ENCODE results near the gene CLIP2.
"Not testable (repeated sequence)": the region's sequence is repeated elsewhere in the genome, so short reads cannot be mapped to it uniquely, and the experiment has no call there.

Gene CLIP2

GRCh38 chr7:74343281-74344131 lies 54.3 kb downstream of the CLIP2 start:
- Histone ChIP-seq H3K36me3 (ENCODE audit: insufficient read depth, low read length) (peaks cover 11% of the 10 kb centered on the region; the same call in 1 of the 2 replicates), H3K27ac (ENCODE audit: low read depth, low read length) (no peak overlapping the region)
- WGBS, result 87% methylated on average over 14 of the region's 14 CpGs

GRCh38 chr7:74344132-74344496 lies 54.9 kb downstream of the CLIP2 start:
- Histone ChIP-seq H3K4me3 (ENCODE audit: low read length) (no peak overlapping the region), H3K27me3 (ENCODE audit: insufficient read depth, low read length) (no peaks in the 10 kb centered on the region), H3K4me1 (ENCODE audit: insufficient read depth, low read length) (no peaks in the 10 kb centered on the region), H3K36me3 (ENCODE audit: insufficient read depth, low read length) (peaks cover 8% of the 10 kb centered on the region; the same call in 1 of the 2 replicates), H3K27ac (ENCODE audit: low read depth, low read length) (no peak overlapping the region), H3K9ac (ENCODE audit: low read depth, low read length) (no peak overlapping the region), H3K9me3 (ENCODE audit: insufficient read depth, low read depth, low read length) (no peaks in the 10 kb centered on the region)
- 94% methylated on average over 2 of the region's 2 CpGs for WGBS

More at GRCh38 chr7:74343281-74344131, 54.3 kb downstream of the CLIP2 start:
- Histone ChIP-seq H3K9ac (ENCODE audit: low read depth, low read length) (no peak overlapping the region), H3K9me3 (ENCODE audit: insufficient read depth, low read depth, low read length) (no peaks in the 10 kb centered on the region), H3K4me3 (ENCODE audit: low read length) (no peak overlapping the region), H3K4me1 (ENCODE audit: insufficient read depth, low read length) (no peaks in the 10 kb centered on the region), H3K27me3 (ENCODE audit: insufficient read depth, low read length) (no peaks in the 10 kb centered on the region)

- 98% methylated on average over 2 of the region's 2 CpGs for WGBS
These were observed 55.6 kb downstream of the CLIP2 start for GRCh38 chr7:74344786-74345185.

GRCh38 chr7:74345970-74346369 lies 56.8 kb downstream of the CLIP2 start:
- Histone ChIP-seq H3K4me3 (ENCODE audit: low read length) (no peak overlapping the region), H3K36me3 (ENCODE audit: insufficient read depth, low read length) (peaks cover 8% of the 10 kb centered on the region; the same call in 1 of the 2 replicates), H3K27ac (ENCODE audit: low read depth, low read length) (no peak overlapping the region), H3K9ac (ENCODE audit: low read depth, low read length) (no peak overlapping the region), H3K27me3 (ENCODE audit: insufficient read depth, low read length) (no peaks in the 10 kb centered on the region), H3K4me1 (ENCODE audit: insufficient read depth, low read length) (no peaks in the 10 kb centered on the region), H3K9me3 (ENCODE audit: insufficient read depth, low read depth, low read length) (no peaks in the 10 kb centered on the region)
- whole genome bisulfite sequencing, result 93% methylated on average over 1 of the region's 2 CpGs

More at GRCh38 chr7:74344786-74345185, 55.6 kb downstream of the CLIP2 start:
- peaks cover 8% of the 10 kb centered on the region; the same call in 1 of the 2 replicates for H3K36me3 ChIP-seq (ENCODE audit: insufficient read depth, low read length)
- no peak overlapping the region for H3K27ac ChIP-seq (ENCODE audit: low read depth, low read length)
- H3K9ac ChIP-seq (ENCODE audit: low read depth, low read length), result no peak overlapping the region
- no peaks in the 10 kb centered on the region for H3K27me3 ChIP-seq (ENCODE audit: insufficient read depth, low read length)
- H3K9me3 ChIP-seq (ENCODE audit: insufficient read depth, low read depth, low read length), result no peaks in the 10 kb centered on the region
- H3K4me1 ChIP-seq (ENCODE audit: insufficient read depth, low read length), result no peaks in the 10 kb centered on the region
- no peak overlapping the region for H3K4me3 ChIP-seq (ENCODE audit: low read length)

- Histone ChIP-seq H3K9ac (ENCODE audit: low read depth, low read length) (no peak overlapping the region), H3K27ac (ENCODE audit: low read depth, low read length) (no peak overlapping the region), H3K36me3 (ENCODE audit: insufficient read depth, low read length) (peaks cover 8% of the 10 kb centered on the region; the same call in 1 of the 2 replicates), H3K4me1 (ENCODE audit: insufficient read depth, low read length) (no peaks in the 10 kb centered on the region), H3K4me3 (ENCODE audit: low read length) (no peak overlapping the region), H3K9me3 (ENCODE audit: insufficient read depth, low read depth, low read length) (no peaks in the 10 kb centered on the region), H3K27me3 (ENCODE audit: insufficient read depth, low read length) (no peaks in the 10 kb centered on the region)
- WGBS, result 93% methylated on average over 10 of the region's 10 CpGs
These were observed 60.4 kb downstream of the CLIP2 start for GRCh38 chr7:74349621-74350020.

GRCh38 chr7:74350751-74351150 lies 61.5 kb downstream of the CLIP2 start:
- H3K4me1 ChIP-seq (ENCODE audit: insufficient read depth, low read length), result no peaks in the 10 kb centered on the region
- no peaks in the 10 kb centered on the region for H3K27me3 ChIP-seq (ENCODE audit: insufficient read depth, low read length)
- no peak overlapping the region for H3K9ac ChIP-seq (ENCODE audit: low read depth, low read length)
- 94% methylated on average over 1 of the region's 1 CpG for WGBS
- H3K9me3 ChIP-seq (ENCODE audit: insufficient read depth, low read depth, low read length), result no peaks in the 10 kb centered on the region
- H3K36me3 ChIP-seq (ENCODE audit: insufficient read depth, low read length), result peaks cover 15% of the 10 kb centered on the region; the same call in 1 of the 2 replicates
- no peak overlapping the region for H3K4me3 ChIP-seq (ENCODE audit: low read length)
- H3K27ac ChIP-seq (ENCODE audit: low read depth, low read length), result no peak overlapping the region

GRCh38 chr7:74351836-74352235 lies 62.6 kb downstream of the CLIP2 start:
- WGBS, result 95% methylated on average over 3 of the region's 3 CpGs
- Histone ChIP-seq H3K36me3 (ENCODE audit: insufficient read depth, low read length) (peaks cover 26% of the 10 kb centered on the region), H3K9ac (ENCODE audit: low read depth, low read length) (no peak overlapping the region), H3K9me3 (ENCODE audit: insufficient read depth, low read depth, low read length) (no peaks in the 10 kb centered on the region), H3K4me3 (ENCODE audit: low read length) (no peak overlapping the region), H3K4me1 (ENCODE audit: insufficient read depth, low read length) (no peaks in the 10 kb centered on the region; the same call in 1 of the 2 replicates), H3K27me3 (ENCODE audit: insufficient read depth, low read length) (no peaks in the 10 kb centered on the region), H3K27ac (ENCODE audit: low read depth, low read length) (no peak overlapping the region)

GRCh38 chr7:74352551-74353138 lies 63.4 kb downstream of the CLIP2 start:
- not testable (repeated sequence) for H3K27me3 ChIP-seq (ENCODE audit: insufficient read depth, low read length)

GRCh38 chr7:74354009-74354408 lies 64.8 kb downstream of the CLIP2 start:
- H3K36me3 ChIP-seq (ENCODE audit: insufficient read depth, low read length), result peaks cover 29% of the 10 kb centered on the region
- H3K9me3 ChIP-seq (ENCODE audit: insufficient read depth, low read depth, low read length), result no peaks in the 10 kb centered on the region
- no peak overlapping the region for H3K27ac ChIP-seq (ENCODE audit: low read depth, low read length)
- no peak overlapping the region for H3K4me3 ChIP-seq (ENCODE audit: low read length)
- no peaks in the 10 kb centered on the region; the same call in 1 of the 2 replicates for H3K4me1 ChIP-seq (ENCODE audit: insufficient read depth, low read length)
- H3K27me3 ChIP-seq (ENCODE audit: insufficient read depth, low read length), result no peaks in the 10 kb centered on the region
- no peak overlapping the region for H3K9ac ChIP-seq (ENCODE audit: low read depth, low read length)
- 95% methylated on average over 4 of the region's 6 CpGs for WGBS

More at GRCh38 chr7:74352551-74353138, 63.4 kb downstream of the CLIP2 start:
- not testable (repeated sequence) for H3K27ac ChIP-seq (ENCODE audit: low read depth, low read length); H3K9me3 ChIP-seq (ENCODE audit: insufficient read depth, low read depth, low read length); H3K9ac ChIP-seq (ENCODE audit: low read depth, low read length); H3K4me3 ChIP-seq (ENCODE audit: low read length); H3K4me1 ChIP-seq (ENCODE audit: insufficient read depth, low read length)
- WGBS, result 80% methylated on average over 1 of the region's 4 CpGs
- H3K36me3 ChIP-seq (ENCODE audit: insufficient read depth, low read length), result peaks cover 29% of the 10 kb centered on the region

- WGBS, result 90% methylated on average over 4 of the region's 4 CpGs
- Histone ChIP-seq H3K4me3 (ENCODE audit: low read length) (no peak overlapping the region), H3K9ac (ENCODE audit: low read depth, low read length) (no peak overlapping the region), H3K27ac (ENCODE audit: low read depth, low read length) (no peak overlapping the region), H3K36me3 (ENCODE audit: insufficient read depth, low read length) (peaks cover 35% of the 10 kb centered on the region), H3K9me3 (ENCODE audit: insufficient read depth, low read depth, low read length) (no peaks in the 10 kb centered on the region), H3K4me1 (ENCODE audit: insufficient read depth, low read length) (no peaks in the 10 kb centered on the region; the same call in 1 of the 2 replicates), H3K27me3 (ENCODE audit: insufficient read depth, low read length) (no peaks in the 10 kb centered on the region)
These were observed 65.9 kb downstream of the CLIP2 start for GRCh38 chr7:74355091-74355490.

- H3K9ac ChIP-seq (ENCODE audit: low read depth, low read length), result no peak overlapping the region
- H3K27ac ChIP-seq (ENCODE audit: low read depth, low read length), result no peak overlapping the region
- H3K4me1 ChIP-seq (ENCODE audit: insufficient read depth, low read length), result no peaks in the 10 kb centered on the region; the same call in 1 of the 2 replicates
- no peak overlapping the region for H3K4me3 ChIP-seq (ENCODE audit: low read length)
- WGBS, result 90% methylated on average over 10 of the region's 10 CpGs
- no peaks in the 10 kb centered on the region for H3K27me3 ChIP-seq (ENCODE audit: insufficient read depth, low read length)
- H3K36me3 ChIP-seq (ENCODE audit: insufficient read depth, low read length), result peaks cover 47% of the 10 kb centered on the region
- no peaks in the 10 kb centered on the region for H3K9me3 ChIP-seq (ENCODE audit: insufficient read depth, low read depth, low read length)
These were observed 67.5 kb downstream of the CLIP2 start for GRCh38 chr7:74356589-74357315.

Measured in HUES64 (cell line).